K562 (cell line): ENCODE data around the gene FARSB. TPM values are rescaled to one million over a fixed set of nuclear protein-coding genes. Genes with fewer than 3 reads are reported as not detected.

Experiments used
- ATAC-seq: fragments of 200-7000 bp; cut with Tn5 transposase; 3 replicates; pipeline ENCODE4 v1.9.1; 2020; ENCODE audit warnings: moderate library complexity
- BruUV-seq: library from RNA; stranded (reverse); fragments of 400-500 nt; replicated peaks from 2 replicates; lab custom pipeline; 2021; lab: Mats Ljungman, UMichigan
- CTCF ChIA-PET: fragments of 300-600 bp; formaldehyde crosslinking; extraction: SDS; loops from one replicate; lab custom pipeline; 2021; ENCODE audit warnings: low intra/inter-chr PET ratio; lab: Yijun Ruan, JAX
- POLR2A ChIA-PET: fragments of 300-600, 350-650 bp; sonication (Branson Sonifier 250); formaldehyde crosslinking; extraction: SDS; loops from one replicate; lab custom pipeline; 2021; ENCODE audit warnings: antibody characterized with exemption, inconsistent platforms; lab: Yijun Ruan, JAX
- DNase-seq, 4 experiments: peaks; one replicate each; pipeline versions ENCODE4 v3.0.0 to v3.0.0-alpha.2; 2011 to 2018; ENCODE audit warnings: low spot score in 3 of 4, mixed read lengths in 3 of 4; ENCODE audit errors: extremely low read depth in 1 of 4
- FAIRE-seq: peaks from 2 replicates; lab custom pipeline; 2011; peaks lifted over from hg19 to GRCh38; lab: Jason Lieb, UNC
- H2AFZ ChIP-seq: 2 replicates; pipeline ENCODE4 v1.6.0; 2011; ENCODE audit warnings: low read depth, low read length, control low read depth, inconsistent platforms
- H3K27ac ChIP-seq: fragments of 200-600 bp; 3 replicates; pipeline ENCODE4 v1.8.0; 2011; ENCODE audit warnings: low read depth, mild to moderate bottlenecking, control low read depth, inconsistent platforms, low read length, moderate library complexity, mixed read lengths; ENCODE audit errors: extremely low read depth
- H3K27me3 ChIP-seq, 2 experiments: fragments of 300-600 bp in 1 of 2; 2 replicates in 1 of 2; 3 replicates in 1 of 2; pipeline versions ENCODE4 v1.6.0 to v1.8.0; 2011; ENCODE audit warnings: inconsistent platforms in 2 of 2, low read length in 2 of 2, mild to moderate bottlenecking in 1 of 2, mixed read lengths in 1 of 2, moderate library complexity in 1 of 2; ENCODE audit not compliant: control insufficient read depth in 2 of 2, insufficient read depth in 2 of 2
- H3K36me3 ChIP-seq: fragments of 300-600 bp; 3 replicates; pipeline ENCODE4 v1.8.0; 2011; ENCODE audit warnings: mild to moderate bottlenecking, low read length, inconsistent platforms; ENCODE audit not compliant: control insufficient read depth, insufficient read depth
- H3K4me1 ChIP-seq, 2 experiments: fragments of 200-600 bp in 1 of 2; replicated peaks in 1 of 2; 2 replicates in 1 of 2; 3 replicates in 1 of 2; pipeline versions ENCODE4 v1.5.1 to v1.8.0; 2011; ENCODE audit warnings: inconsistent platforms in 2 of 2, low read length in 2 of 2, mild to moderate bottlenecking in 1 of 2, mixed read lengths in 1 of 2, moderate library complexity in 1 of 2; ENCODE audit not compliant: control insufficient read depth in 2 of 2, insufficient read depth in 2 of 2
- H3K4me2 ChIP-seq: 2 replicates; pipeline ENCODE4 v1.6.1; 2011; ENCODE audit warnings: low read length, control low read depth, inconsistent platforms, mixed read lengths; ENCODE audit not compliant: insufficient read depth
- H3K4me3 ChIP-seq: fragments of 200-600 bp; sonication (generic), shearing (Covaris generic); 2 replicates; pipeline ENCODE4 v1.5.1; 2016; ENCODE audit warnings: control low read depth, inconsistent platforms
- H3K79me2 ChIP-seq: fragments of 200-600 bp; 3 replicates; pipeline ENCODE4 v1.8.0; 2011; ENCODE audit warnings: low read length, inconsistent platforms; ENCODE audit not compliant: control insufficient read depth, insufficient read depth
- H3K9ac ChIP-seq, 2 experiments: 2 replicates each; pipeline versions ENCODE4 v1.6.0 to v1.6.1; 2011; ENCODE audit warnings: low read depth in 2 of 2, low read length in 2 of 2, control low read depth in 1 of 2, inconsistent platforms in 1 of 2, mild to moderate bottlenecking in 1 of 2, mixed read lengths in 1 of 2; ENCODE audit not compliant: insufficient read depth in 1 of 2
- H3K9me1 ChIP-seq: one replicate; pipeline ENCODE4 v1.6.0; 2011; ENCODE audit warnings: inconsistent platforms, mild to moderate bottlenecking, low read length, moderate library complexity; ENCODE audit not compliant: control insufficient read depth, insufficient read depth
- H3K9me3 ChIP-seq: replicated peaks from 2 replicates; pipeline ENCODE4 v1.5.1; 2011; ENCODE audit warnings: low read depth, low read length, inconsistent platforms; ENCODE audit not compliant: control insufficient read depth, insufficient read depth
- H4K20me1 ChIP-seq: replicated peaks from 2 replicates; pipeline ENCODE4 v1.6.1; 2011; ENCODE audit warnings: low read length, inconsistent platforms, mixed read lengths; ENCODE audit not compliant: control insufficient read depth, insufficient read depth
- FUS ChIP-seq: fragments of 200-400 bp; formaldehyde crosslinking; optimal IDR thresholded peaks from 2 replicates; pipeline ENCODE3; 2017; ENCODE audit warnings: low read depth, low read length
- HIVEP1 ChIP-seq: fragments of 250-450 bp; sonication (Bioruptor Pico); IDR thresholded peaks from 2 replicates; pipeline ENCODE4 v1.4.0; 2020; ENCODE audit warnings: mild to moderate bottlenecking
- MCM3 ChIP-seq: fragments of 450-650 bp; IDR thresholded peaks from 2 replicates; pipeline ENCODE4 v1.6.1; 2016
- MTA2 ChIP-seq: fragments of 450-650 bp; IDR thresholded peaks from 2 replicates; pipeline ENCODE4 v1.6.1; 2016; ENCODE audit warnings: low read depth
- NFE2 ChIP-seq: IDR thresholded peaks from 2 replicates; pipeline ENCODE4 v1.6.1; 2014; ENCODE audit warnings: antibody characterized with exemption, low read depth
- POLR2H ChIP-seq: IDR thresholded peaks from 2 replicates; pipeline ENCODE4 v1.6.1; 2016; ENCODE audit warnings: missing genetic modification characterization, low read depth, mild to moderate bottlenecking, control low read depth, missing compliant biosample characterization, moderate library complexity
- PTBP1 ChIP-seq: fragments of 200-400 bp; formaldehyde crosslinking; IDR thresholded peaks from 2 replicates; pipeline ENCODE4 v1.6.1; 2017; ENCODE audit warnings: low read depth, low read length
- SMARCA4 ChIP-seq: fragments of 450-650 bp; IDR thresholded peaks from 2 replicates; pipeline ENCODE4 v1.6.1; 2016
- SP1 ChIP-seq: sonication (generic); formaldehyde crosslinking; IDR thresholded peaks from 2 replicates; pipeline ENCODE4 v1.8.1; 2022; ENCODE audit warnings: mild to moderate bottlenecking, missing genetic modification reagents
- ZNF41 ChIP-seq: fragments of 250-450 bp; sonication (Bioruptor Pico); conservative IDR thresholded peaks from 2 replicates; pipeline ENCODE4 v1.4.0; 2020; ENCODE audit warnings: mild to moderate bottlenecking
- ZNF778 ChIP-seq: fragments of 450-650 bp; formaldehyde crosslinking; IDR thresholded peaks from 2 replicates; pipeline ENCODE4 v1.4.0; 2020; ENCODE audit warnings: mild to moderate bottlenecking, moderate library complexity
- WGBS: fragments of 100-300 bp; shearing (Covaris generic); methylation state at CpG from one replicate; pipeline ENCODE4 v1.1.6; 2016; ENCODE audit warnings: low coverage, mixed read lengths; ENCODE audit not compliant: insufficient coverage; ENCODE audit errors: missing lambda C conversion rate; 5-methylcytosine and 5-hydroxymethylcytosine counted together
- in situ Hi-C: fragments of 300-500 bp; cut with MboI; formaldehyde crosslinking; loops from 4 replicates; pipeline ENCODE4 v1.15.0; 2018; ENCODE audit warnings: inconsistent platforms, mixed read lengths
- intact Hi-C: fragments of 100-400 bp; cut with micrococcal nuclease; formaldehyde crosslinking; loops from 2 replicates; pipeline ENCODE4 v1.14.2; 2022
- polyA plus RNA-seq, 8 experiments: library from polyadenylated mRNA; depleted of rRNA in 4 of 8; stranded (reverse) in 5 of 8; unstranded in 3 of 8; fragments of >200 nt; fragmentation: Nextera tagmentation in 2 of 8; fragmentation: Illumina TruSeq in 1 of 8; extraction: Ambion mirVana in 2 of 8; extraction: Trizol in 1 of 8; gene quantifications; 2 replicates each; pipeline versions ENCODE4 v1.2.1 to v1.2.3, GENCODE V29; 2011 to 2014; ENCODE audit warnings: inconsistent platforms in 1 of 8, missing spikeins in 1 of 8
- total RNA-seq, 7 experiments: library from RNA; depleted of rRNA in 6 of 7; stranded (reverse); fragments of >200 nt in 6 of 7; fragmentation: Illumina TruSeq in 2 of 7; extraction: Trizol in 2 of 7; gene quantifications; 2 replicates each; pipeline versions ENCODE4 v1.2.1 to v1.2.3, GENCODE V29; 2011 to 2021; ENCODE audit warnings: low replicate concordance in 1 of 7
- TF ChIP-seq, protein P1 (sequence below): sonication (generic); IDR thresholded peaks from 2 replicates; pipeline ENCODE4 v1.6.1; 2016
- TF ChIP-seq, protein P2 (sequence below): sonication (generic); formaldehyde crosslinking; IDR thresholded peaks from 2 replicates; pipeline ENCODE4 v1.8.0; 2022; ENCODE audit warnings: missing genetic modification reagents, mild to moderate bottlenecking, borderline replicate concordance
- TF ChIP-seq, protein P3 (sequence below): fragments of 450-650 bp; IDR thresholded peaks from 2 replicates; pipeline ENCODE4 v1.6.1; 2018; ENCODE audit not compliant: partially characterized antibody

The FARSB gene
- total and polyA plus RNA-seq, 9 of the 15 experiments (the other 6 are each of a cell fraction or from before 2014, with no cell fraction given), result 26.6 to 171 (median 55.7) TPM

DNA sequence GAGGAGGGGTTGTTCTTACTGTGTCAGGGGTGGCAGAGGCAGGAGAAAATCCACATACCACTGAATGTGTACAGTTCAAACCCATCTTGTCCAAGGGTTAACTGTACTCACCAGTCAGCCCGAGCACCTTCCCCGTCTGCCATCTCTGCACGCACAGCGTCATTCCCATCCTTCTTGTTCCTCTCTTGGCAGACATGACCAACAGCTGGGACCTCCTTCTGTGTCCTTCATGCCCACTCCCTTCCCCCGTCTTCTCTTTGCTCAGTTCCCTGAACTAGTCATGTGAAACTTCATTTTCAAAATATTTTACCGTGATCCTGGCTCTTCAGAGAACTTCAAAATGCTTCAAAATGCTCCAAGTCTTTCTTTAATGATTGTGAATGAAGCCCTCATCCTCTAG is 92.0 kb downstream of the FARSB start:
- in situ Hi-C loops, result loop anchor here (25.0 kb wide), 1 partner anchor 252 kb away; a partner anchor contains a TSS
- no peak overlapping the region for H3K27ac ChIP-seq
- H3K4me3 ChIP-seq, result no peak overlapping the region
- H2AFZ ChIP-seq, result no peak overlapping the region
- H3K4me1 ChIP-seq, result no peaks in the 10 kb centered on the region
- 76% methylated on average over 6 of the region's 6 CpGs for WGBS
- no peak for FAIRE-seq
- no TSS peak for BruUV-seq
- intact Hi-C loops, result loop anchor here (2.0 kb wide), 1 partner anchor 245 kb away; no protein-coding TSS in a partner anchor
- no peak for DNase-seq
- H3K27me3 ChIP-seq, result no peaks in the 10 kb centered on the region
- H3K36me3 ChIP-seq, result peaks cover 22% of the 10 kb centered on the region; the same call in 2 of the 3 replicates
- H3K79me2 ChIP-seq, result no peaks in the 10 kb centered on the region
- CTCF ChIA-PET, result no interaction called here
- no peak for ATAC-seq
- H4K20me1 ChIP-seq, result no peaks in the 10 kb centered on the region
- POLR2A ChIA-PET, result no interaction called here
- no peak overlapping the region for H3K9ac ChIP-seq
- no peak overlapping the region for H3K4me2 ChIP-seq
- H3K9me1 ChIP-seq, result no peaks in the 10 kb centered on the region
- no peaks in the 10 kb centered on the region for H3K9me3 ChIP-seq
- TF ChIP-seq HIVEP1 (no peak), SMARCA4 (no peak), NFE2 (no peak), PTBP1 (no peak), FUS (no peak), ZNF778 (CRISPR knock-in tag) (no peak), POLR2H (tag) (no peak), MTA2 (no peak), SP1 (CRISPR knock-in tag) (no peak), MCM3 (no peak), ZNF41 (CRISPR knock-in tag) (no peak)
- TF ChIP-seq, protein P1, sequence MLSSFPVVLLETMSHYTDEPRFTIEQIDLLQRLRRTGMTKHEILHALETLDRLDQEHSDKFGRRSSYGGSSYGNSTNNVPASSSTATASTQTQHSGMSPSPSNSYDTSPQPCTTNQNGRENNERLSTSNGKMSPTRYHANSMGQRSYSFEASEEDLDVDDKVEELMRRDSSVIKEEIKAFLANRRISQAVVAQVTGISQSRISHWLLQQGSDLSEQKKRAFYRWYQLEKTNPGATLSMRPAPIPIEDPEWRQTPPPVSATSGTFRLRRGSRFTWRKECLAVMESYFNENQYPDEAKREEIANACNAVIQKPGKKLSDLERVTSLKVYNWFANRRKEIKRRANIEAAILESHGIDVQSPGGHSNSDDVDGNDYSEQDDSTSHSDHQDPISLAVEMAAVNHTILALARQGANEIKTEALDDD, result no peak
- TF ChIP-seq, protein P2, sequence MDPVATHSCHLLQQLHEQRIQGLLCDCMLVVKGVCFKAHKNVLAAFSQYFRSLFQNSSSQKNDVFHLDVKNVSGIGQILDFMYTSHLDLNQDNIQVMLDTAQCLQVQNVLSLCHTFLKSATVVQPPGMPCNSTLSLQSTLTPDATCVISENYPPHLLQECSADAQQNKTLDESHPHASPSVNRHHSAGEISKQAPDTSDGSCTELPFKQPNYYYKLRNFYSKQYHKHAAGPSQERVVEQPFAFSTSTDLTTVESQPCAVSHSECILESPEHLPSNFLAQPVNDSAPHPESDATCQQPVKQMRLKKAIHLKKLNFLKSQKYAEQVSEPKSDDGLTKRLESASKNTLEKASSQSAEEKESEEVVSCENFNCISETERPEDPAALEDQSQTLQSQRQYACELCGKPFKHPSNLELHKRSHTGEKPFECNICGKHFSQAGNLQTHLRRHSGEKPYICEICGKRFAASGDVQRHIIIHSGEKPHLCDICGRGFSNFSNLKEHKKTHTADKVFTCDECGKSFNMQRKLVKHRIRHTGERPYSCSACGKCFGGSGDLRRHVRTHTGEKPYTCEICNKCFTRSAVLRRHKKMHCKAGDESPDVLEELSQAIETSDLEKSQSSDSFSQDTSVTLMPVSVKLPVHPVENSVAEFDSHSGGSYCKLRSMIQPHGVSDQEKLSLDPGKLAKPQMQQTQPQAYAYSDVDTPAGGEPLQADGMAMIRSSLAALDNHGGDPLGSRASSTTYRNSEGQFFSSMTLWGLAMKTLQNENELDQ (CRISPR knock-in tag), result no peak
- TF ChIP-seq, protein P3, sequence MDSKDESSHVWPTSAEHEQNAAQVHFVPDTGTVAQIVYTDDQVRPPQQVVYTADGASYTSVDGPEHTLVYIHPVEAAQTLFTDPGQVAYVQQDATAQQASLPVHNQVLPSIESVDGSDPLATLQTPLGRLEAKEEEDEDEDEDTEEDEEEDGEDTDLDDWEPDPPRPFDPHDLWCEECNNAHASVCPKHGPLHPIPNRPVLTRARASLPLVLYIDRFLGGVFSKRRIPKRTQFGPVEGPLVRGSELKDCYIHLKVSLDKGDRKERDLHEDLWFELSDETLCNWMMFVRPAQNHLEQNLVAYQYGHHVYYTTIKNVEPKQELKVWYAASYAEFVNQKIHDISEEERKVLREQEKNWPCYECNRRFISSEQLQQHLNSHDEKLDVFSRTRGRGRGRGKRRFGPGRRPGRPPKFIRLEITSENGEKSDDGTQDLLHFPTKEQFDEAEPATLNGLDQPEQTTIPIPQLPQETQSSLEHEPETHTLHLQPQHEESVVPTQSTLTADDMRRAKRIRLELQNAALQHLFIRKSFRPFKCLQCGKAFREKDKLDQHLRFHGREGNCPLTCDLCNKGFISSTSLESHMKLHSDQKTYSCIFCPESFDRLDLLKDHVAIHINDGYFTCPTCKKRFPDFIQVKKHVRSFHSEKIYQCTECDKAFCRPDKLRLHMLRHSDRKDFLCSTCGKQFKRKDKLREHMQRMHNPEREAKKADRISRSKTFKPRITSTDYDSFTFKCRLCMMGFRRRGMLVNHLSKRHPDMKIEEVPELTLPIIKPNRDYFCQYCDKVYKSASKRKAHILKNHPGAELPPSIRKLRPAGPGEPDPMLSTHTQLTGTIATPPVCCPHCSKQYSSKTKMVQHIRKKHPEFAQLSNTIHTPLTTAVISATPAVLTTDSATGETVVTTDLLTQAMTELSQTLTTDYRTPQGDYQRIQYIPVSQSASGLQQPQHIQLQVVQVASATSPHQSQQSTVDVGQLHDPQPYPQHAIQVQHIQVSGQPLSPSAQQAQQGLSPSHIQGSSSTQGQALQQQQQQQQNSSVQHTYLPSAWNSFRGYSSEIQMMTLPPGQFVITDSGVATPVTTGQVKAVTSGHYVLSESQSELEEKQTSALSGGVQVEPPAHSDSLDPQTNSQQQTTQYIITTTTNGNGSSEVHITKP, result no peak
